DND-41 (cell line): Measurements from ENCODE around the gene KCNIP4.

Experiments used
- ATAC-seq: fragments of 200-7000 bp; cut with Tn5 transposase; 3 replicates; pipeline ENCODE4 v1.9.1; 2021; ENCODE audit warnings: low read depth; ENCODE audit not compliant: insufficient read depth
- DNase-seq: peaks from one replicate; pipeline ENCODE4 v3.0.0-alpha.2; 2020
- H2AFZ ChIP-seq: 2 replicates; pipeline ENCODE4 v1.6.0; 2012; ENCODE audit warnings: low read depth, low read length
- H3K27ac ChIP-seq: 2 replicates; pipeline ENCODE4 v1.5.1; 2012; ENCODE audit warnings: low read length, inconsistent platforms
- H3K27me3 ChIP-seq: fragments of 200-600 bp; sonication (generic); 2 replicates; pipeline ENCODE4 v1.6.0; 2012; ENCODE audit warnings: low read length, mild to moderate bottlenecking, inconsistent platforms; ENCODE audit not compliant: insufficient read depth, poor library complexity
- H3K36me3 ChIP-seq: 2 replicates; pipeline ENCODE4 v1.5.1; 2012; ENCODE audit warnings: low read length, inconsistent platforms; ENCODE audit not compliant: insufficient read depth
- H3K4me1 ChIP-seq: 2 replicates; pipeline ENCODE4 v1.5.1; 2012; ENCODE audit warnings: mild to moderate bottlenecking, low read length; ENCODE audit not compliant: insufficient read depth
- H3K4me2 ChIP-seq: 2 replicates; pipeline ENCODE4 v1.6.0; 2012; ENCODE audit warnings: mild to moderate bottlenecking, moderate library complexity, low read length, inconsistent platforms; ENCODE audit not compliant: insufficient read depth
- H3K4me3 ChIP-seq, 2 experiments: fragments of 200-600 bp in 1 of 2; shearing (Covaris generic) in 1 of 2; 2 replicates each; pipeline ENCODE4 v1.5.1; 2012 to 2016; ENCODE audit warnings: inconsistent platforms in 2 of 2, low read length in 2 of 2, mild to moderate bottlenecking in 2 of 2, low read depth in 1 of 2, moderate library complexity in 1 of 2
- H3K79me2 ChIP-seq: 2 replicates; pipeline ENCODE4 v1.6.0; 2012; ENCODE audit warnings: low read length, inconsistent platforms; ENCODE audit not compliant: insufficient read depth
- H3K9ac ChIP-seq: 2 replicates; pipeline ENCODE4 v1.6.0; 2012; ENCODE audit warnings: low read depth, mild to moderate bottlenecking, inconsistent platforms, low read length, moderate library complexity
- H3K9me3 ChIP-seq: 2 replicates; pipeline ENCODE4 v1.5.1; 2012; ENCODE audit warnings: low read length, moderate library complexity, mild to moderate bottlenecking, inconsistent platforms; ENCODE audit not compliant: insufficient read depth, severe bottlenecking
- H4K20me1 ChIP-seq: 2 replicates; pipeline ENCODE4 v1.6.0; 2012; ENCODE audit warnings: low read length; ENCODE audit not compliant: insufficient read depth
- EZH2 ChIP-seq: IDR thresholded peaks from 3 replicates; pipeline ENCODE4 v1.6.1; 2012; ENCODE audit warnings: borderline replicate concordance, low read depth, mild to moderate bottlenecking, moderate library complexity, low read length, inconsistent platforms; ENCODE audit not compliant: severe bottlenecking
- TF ChIP-seq, protein P1 (sequence below): IDR thresholded peaks from 2 replicates; pipeline ENCODE4 v1.5.1; 2012; ENCODE audit warnings: borderline replicate concordance, low read length, moderate library complexity, mild to moderate bottlenecking; ENCODE audit not compliant: poor library complexity, severe bottlenecking; ENCODE audit errors: extremely low read depth

KCNIP4 gene

DNA sequence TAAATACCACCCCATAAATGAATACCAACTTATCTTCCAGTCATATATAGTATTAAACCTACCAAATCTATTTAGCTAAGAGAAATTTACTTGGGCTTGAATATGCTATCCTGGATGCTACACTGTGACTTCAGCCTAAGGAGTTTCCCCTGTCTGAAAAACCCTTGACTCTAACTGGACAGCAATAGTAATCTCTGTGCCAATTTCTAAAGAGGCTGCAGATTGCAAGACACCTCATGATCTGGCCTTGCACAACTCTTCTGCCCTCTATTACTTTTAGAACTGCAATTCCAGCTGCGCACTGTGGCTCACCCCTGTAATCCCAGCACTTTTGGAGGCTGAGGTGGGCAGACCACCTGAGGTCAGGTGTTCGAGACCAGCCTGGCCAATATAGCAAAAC, 371.5 kb downstream of the KCNIP4 start:
- Histone ChIP-seq H3K4me2 (no peak overlapping the region), H3K79me2 (no peaks in the 10 kb centered on the region), H3K27me3 (no peaks in the 10 kb centered on the region), H3K9ac (no peak overlapping the region), H3K36me3 (no peaks in the 10 kb centered on the region), H3K4me3 (no peak overlapping the region), H3K27ac (no peak overlapping the region), H4K20me1 (no peaks in the 10 kb centered on the region), H3K4me1 (no peaks in the 10 kb centered on the region), H3K9me3 (no peaks in the 10 kb centered on the region), H2AFZ (no peak overlapping the region)
- ATAC-seq: no peak
- DNase-seq: no peak
- TF ChIP-seq EZH2: no peak
- TF ChIP-seq, protein P1, sequence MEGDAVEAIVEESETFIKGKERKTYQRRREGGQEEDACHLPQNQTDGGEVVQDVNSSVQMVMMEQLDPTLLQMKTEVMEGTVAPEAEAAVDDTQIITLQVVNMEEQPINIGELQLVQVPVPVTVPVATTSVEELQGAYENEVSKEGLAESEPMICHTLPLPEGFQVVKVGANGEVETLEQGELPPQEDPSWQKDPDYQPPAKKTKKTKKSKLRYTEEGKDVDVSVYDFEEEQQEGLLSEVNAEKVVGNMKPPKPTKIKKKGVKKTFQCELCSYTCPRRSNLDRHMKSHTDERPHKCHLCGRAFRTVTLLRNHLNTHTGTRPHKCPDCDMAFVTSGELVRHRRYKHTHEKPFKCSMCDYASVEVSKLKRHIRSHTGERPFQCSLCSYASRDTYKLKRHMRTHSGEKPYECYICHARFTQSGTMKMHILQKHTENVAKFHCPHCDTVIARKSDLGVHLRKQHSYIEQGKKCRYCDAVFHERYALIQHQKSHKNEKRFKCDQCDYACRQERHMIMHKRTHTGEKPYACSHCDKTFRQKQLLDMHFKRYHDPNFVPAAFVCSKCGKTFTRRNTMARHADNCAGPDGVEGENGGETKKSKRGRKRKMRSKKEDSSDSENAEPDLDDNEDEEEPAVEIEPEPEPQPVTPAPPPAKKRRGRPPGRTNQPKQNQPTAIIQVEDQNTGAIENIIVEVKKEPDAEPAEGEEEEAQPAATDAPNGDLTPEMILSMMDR: no peak

DNA sequence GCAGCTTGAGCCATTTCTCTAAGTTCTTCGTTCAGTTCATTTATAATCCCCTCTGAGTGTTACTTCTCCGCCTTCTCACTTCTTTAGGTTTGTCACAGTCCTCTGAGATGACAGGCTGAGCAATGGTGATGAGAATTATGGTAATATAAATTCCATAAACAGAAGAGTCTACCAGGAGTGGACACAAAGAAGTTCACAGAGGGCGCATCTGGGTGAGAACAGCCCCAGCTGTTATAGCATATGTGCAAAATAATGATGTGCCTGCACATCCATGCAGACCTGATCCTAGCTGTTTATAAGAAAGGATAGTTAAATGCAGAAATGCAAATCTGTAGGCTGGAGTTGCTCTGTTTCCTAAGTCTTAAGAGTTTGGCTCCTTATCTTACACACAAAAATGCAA, 377.5 kb downstream of the KCNIP4 start:
- H3K9ac ChIP-seq: no peak overlapping the region
- H3K4me2 ChIP-seq: no peak overlapping the region
- H2AFZ ChIP-seq: no peak overlapping the region
- no peaks in the 10 kb centered on the region for H3K79me2 ChIP-seq
- DNase-seq: no peak
- H3K27ac ChIP-seq: no peak overlapping the region
- no peak for ATAC-seq
- H3K36me3 ChIP-seq: no peaks in the 10 kb centered on the region
- H3K27me3 ChIP-seq: no peaks in the 10 kb centered on the region
- H3K4me3 ChIP-seq: no peak overlapping the region
- H3K4me1 ChIP-seq: no peaks in the 10 kb centered on the region
- H3K9me3 ChIP-seq: no peaks in the 10 kb centered on the region
- no peaks in the 10 kb centered on the region for H4K20me1 ChIP-seq
- TF ChIP-seq, protein P1: no peak
- TF ChIP-seq EZH2: no peak

DNA sequence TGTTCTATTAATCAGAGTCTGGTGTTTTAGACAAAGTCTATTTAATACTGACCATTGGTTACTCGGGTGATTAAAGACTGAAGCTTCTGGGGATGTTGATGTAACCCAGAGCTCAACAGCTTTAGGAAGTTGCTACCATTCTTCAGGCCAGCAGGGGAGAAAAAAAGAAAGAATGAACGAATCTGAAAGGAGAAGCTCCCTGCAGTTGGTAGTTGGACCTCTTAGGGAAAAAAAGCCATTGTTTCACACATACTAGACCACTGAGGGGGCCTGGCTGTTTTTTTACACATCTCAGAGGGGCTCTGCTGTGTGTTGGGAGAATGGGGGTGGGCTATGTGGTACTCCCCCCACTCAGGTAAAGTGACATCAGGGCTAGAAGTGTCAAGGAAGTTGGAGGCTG, 378.9 kb downstream of the KCNIP4 start:
- H3K4me3 ChIP-seq: no peak overlapping the region
- H3K9ac ChIP-seq: no peak overlapping the region
- H3K36me3 ChIP-seq: no peaks in the 10 kb centered on the region
- H2AFZ ChIP-seq: no peak overlapping the region
- no peaks in the 10 kb centered on the region for H3K9me3 ChIP-seq
- H4K20me1 ChIP-seq: no peaks in the 10 kb centered on the region
- DNase-seq (no peak), ATAC-seq (no peak)
- no peak overlapping the region for H3K27ac ChIP-seq
- no peak overlapping the region for H3K4me2 ChIP-seq
- H3K4me1 ChIP-seq: no peaks in the 10 kb centered on the region
- no peaks in the 10 kb centered on the region for H3K27me3 ChIP-seq
- no peaks in the 10 kb centered on the region for H3K79me2 ChIP-seq
- TF ChIP-seq EZH2: no peak
- TF ChIP-seq, protein P1: no peak

DNA sequence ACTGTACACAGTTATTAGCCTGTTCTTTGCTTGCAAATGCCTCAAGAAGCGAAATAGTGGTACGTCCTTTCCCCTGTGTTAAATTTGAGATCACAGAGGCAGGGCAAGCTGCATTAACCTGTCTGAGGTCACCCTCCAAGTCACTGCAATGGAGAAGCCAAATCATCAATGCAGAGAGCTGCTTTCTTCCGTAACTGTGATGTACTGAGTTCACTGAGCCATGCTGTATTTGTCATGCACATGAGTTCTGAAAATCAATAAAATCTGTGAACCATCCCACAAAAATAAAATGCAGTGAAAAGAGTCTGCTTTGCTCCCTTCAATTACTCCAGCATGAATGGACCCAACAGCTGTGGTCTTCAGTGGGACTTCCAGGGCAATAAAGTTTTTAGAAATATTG, 393.5 kb downstream of the KCNIP4 start:
- no peak overlapping the region for H2AFZ ChIP-seq
- no peak overlapping the region for H3K4me3 ChIP-seq
- TF ChIP-seq, protein P1: no peak
- TF ChIP-seq EZH2: no peak
- no peaks in the 10 kb centered on the region for H3K9me3 ChIP-seq
- H4K20me1 ChIP-seq: no peaks in the 10 kb centered on the region
- H3K4me2 ChIP-seq: no peak overlapping the region
- DNase-seq: no peak
- H3K4me1 ChIP-seq: no peaks in the 10 kb centered on the region
- H3K9ac ChIP-seq: no peak overlapping the region
- no peak for ATAC-seq
- no peak overlapping the region for H3K27ac ChIP-seq
- no peaks in the 10 kb centered on the region for H3K36me3 ChIP-seq
- no peaks in the 10 kb centered on the region for H3K79me2 ChIP-seq
- H3K27me3 ChIP-seq: no peaks in the 10 kb centered on the region
